IMR-90 (cell line): ENCODE results near the gene SYT5. TPM values are rescaled to one million over a fixed set of nuclear protein-coding genes. Genes with fewer than 3 reads are reported as not detected.

Experiments used
- ATAC-seq: fragments of 200-7000 bp; cut with Tn5 transposase; 2 replicates; pipeline ENCODE4 v1.9.1; 2020; ENCODE audit warnings: low read depth, mild to moderate bottlenecking, moderate library complexity
- BruUV-seq: library from RNA; stranded (reverse); fragments of 400-500 nt; replicated peaks from 2 replicates; lab custom pipeline; 2021; lab: Mats Ljungman, UMichigan
- CTCF ChIA-PET: fragments of 300-600 bp; formaldehyde crosslinking; extraction: SDS; loops from one replicate; lab custom pipeline; 2021; ENCODE audit warnings: antibody characterized with exemption; lab: Yijun Ruan, JAX
- POLR2A ChIA-PET: fragments of 300-600 bp; sonication (Branson Sonifier 250); formaldehyde crosslinking; loops from one replicate; lab custom pipeline; 2022; ENCODE audit warnings: antibody characterized with exemption; ENCODE audit not compliant: unreplicated experiment; lab: Charles Lee
- DNase-seq: peaks from one replicate; pipeline ENCODE4 v3.0.0; 2013
- H2AFZ ChIP-seq: replicated peaks from 2 replicates; pipeline ENCODE3; 2013; ENCODE audit warnings: low read length, mild to moderate bottlenecking; ENCODE audit not compliant: poor library complexity
- H2AK5ac ChIP-seq: 2 replicates; pipeline ENCODE4 v1.6.1; 2013; ENCODE audit warnings: low read depth, low read length, inconsistent platforms
- H2AK9ac ChIP-seq: replicated peaks from 2 replicates; pipeline ENCODE3; 2013; ENCODE audit warnings: mild to moderate bottlenecking, low read depth, low read length, moderate library complexity; ENCODE audit not compliant: poor library complexity
- H2BK120ac ChIP-seq: 2 replicates; pipeline ENCODE4 v1.6.1; 2013; ENCODE audit warnings: low read depth, low read length, inconsistent platforms
- H2BK15ac ChIP-seq: 3 replicates; pipeline ENCODE4 v1.6.1; 2013; ENCODE audit warnings: low read depth, low read length, inconsistent platforms
- H2BK20ac ChIP-seq: 2 replicates; pipeline ENCODE4 v1.6.1; 2013; ENCODE audit warnings: low read depth, mild to moderate bottlenecking, inconsistent platforms, low read length, moderate library complexity
- H2BK5ac ChIP-seq: 2 replicates; pipeline ENCODE4 v1.6.1; 2013; ENCODE audit warnings: mild to moderate bottlenecking, low read depth, low read length, inconsistent platforms; ENCODE audit not compliant: poor library complexity, severe bottlenecking
- H3K14ac ChIP-seq: replicated peaks from 2 replicates; pipeline ENCODE4 v1.6.1; 2013; ENCODE audit warnings: low read depth, low read length, inconsistent platforms
- H3K18ac ChIP-seq: 2 replicates; pipeline ENCODE4 v1.6.1; 2013; ENCODE audit warnings: low read depth, low read length, control low read depth
- H3K23ac ChIP-seq: 2 replicates; pipeline ENCODE4 v1.6.1; 2013; ENCODE audit warnings: low read depth, low read length, inconsistent platforms
- H3K27ac ChIP-seq: 2 replicates; pipeline ENCODE4 v1.5.1; 2013; ENCODE audit warnings: mild to moderate bottlenecking, control low read depth, low read length; ENCODE audit not compliant: insufficient read depth
- H3K27me3 ChIP-seq: 2 replicates; pipeline ENCODE4 v1.6.1; 2013; ENCODE audit warnings: low read length; ENCODE audit not compliant: control insufficient read depth, insufficient read depth
- H3K36me3 ChIP-seq: 2 replicates; pipeline ENCODE4 v1.6.1; 2013; ENCODE audit warnings: low read length, mixed read lengths; ENCODE audit not compliant: control insufficient read depth, insufficient read depth
- H3K4ac ChIP-seq: 2 replicates; pipeline ENCODE4 v1.6.1; 2013; ENCODE audit warnings: low read depth, low read length, inconsistent platforms
- H3K4me1 ChIP-seq: 2 replicates; pipeline ENCODE4 v1.6.1; 2013; ENCODE audit warnings: low read length, mixed read lengths; ENCODE audit not compliant: control insufficient read depth, insufficient read depth
- H3K4me2 ChIP-seq: 2 replicates; pipeline ENCODE4 v1.6.1; 2013; ENCODE audit warnings: low read depth, mild to moderate bottlenecking, control low read depth, low read length, moderate library complexity
- H3K4me3 ChIP-seq: 2 replicates; pipeline ENCODE4 v1.5.1; 2013; ENCODE audit warnings: low read depth, mild to moderate bottlenecking, control low read depth, low read length, moderate library complexity; ENCODE audit not compliant: insufficient read depth
- H3K56ac ChIP-seq: 2 replicates; pipeline ENCODE4 v1.6.1; 2013; ENCODE audit warnings: low read length, inconsistent platforms; ENCODE audit not compliant: insufficient read depth; ENCODE audit errors: extremely low read depth
- H3K79me1 ChIP-seq, 2 experiments: 2 replicates each; pipeline ENCODE4 v1.6.1; 2013; ENCODE audit warnings: low read length in 2 of 2, inconsistent platforms in 1 of 2, low read depth in 1 of 2
- H3K9ac ChIP-seq: 2 replicates; pipeline ENCODE4 v1.6.1; 2013; ENCODE audit warnings: low read depth, low read length, control low read depth
- H3K9me1 ChIP-seq: 2 replicates; pipeline ENCODE4 v1.6.1; 2013; ENCODE audit warnings: low read length, inconsistent platforms; ENCODE audit not compliant: insufficient read depth
- H3K9me3 ChIP-seq: 2 replicates; pipeline ENCODE4 v1.6.1; 2013; ENCODE audit warnings: low read length; ENCODE audit not compliant: control insufficient read depth, insufficient read depth
- H4K20me1 ChIP-seq: 2 replicates; pipeline ENCODE4 v1.6.1; 2013; ENCODE audit warnings: low read length, inconsistent platforms; ENCODE audit not compliant: insufficient read depth
- H4K5ac ChIP-seq: 2 replicates; pipeline ENCODE4 v1.6.1; 2013; ENCODE audit warnings: mild to moderate bottlenecking, low read depth, low read length, control low read depth
- H4K8ac ChIP-seq, 2 experiments: 2 replicates each; pipeline ENCODE4 v1.6.1; 2013; ENCODE audit warnings: low read depth in 2 of 2, low read length in 2 of 2, control low read depth in 1 of 2, inconsistent platforms in 1 of 2
- H4K91ac ChIP-seq: 2 replicates; pipeline ENCODE4 v1.6.1; 2013; ENCODE audit warnings: low read depth, low read length, inconsistent platforms; ENCODE audit not compliant: insufficient read depth
- BHLHE40 ChIP-seq: fragments of 150-350 bp; IDR thresholded peaks from 2 replicates; pipeline ENCODE4 v1.6.1; 2016; ENCODE audit warnings: mild to moderate bottlenecking, low read depth, low read length
- CEBPB ChIP-seq: IDR thresholded peaks from 2 replicates; pipeline ENCODE4 v1.6.1; 2012; ENCODE audit warnings: low read depth, low read length, improper control_type of control experiment
- CHD1 ChIP-seq: IDR thresholded peaks from 2 replicates; pipeline ENCODE4 v1.6.1; 2012; ENCODE audit warnings: low read depth, low read length, improper control_type of control experiment
- CTCF ChIP-seq: conservative IDR thresholded peaks from 2 replicates; pipeline ENCODE4 v1.5.1; 2012; ENCODE audit warnings: mild to moderate bottlenecking, low read depth, low read length, improper control_type of control experiment
- ELK1 ChIP-seq: fragments of 150-350 bp; IDR thresholded peaks from 2 replicates; pipeline ENCODE4 v1.6.1; 2016; ENCODE audit warnings: low read depth, mild to moderate bottlenecking, low read length, moderate library complexity, borderline replicate concordance
- FOS ChIP-seq: fragments of 150-350 bp; IDR thresholded peaks from 2 replicates; pipeline ENCODE4 v1.6.1; 2016; ENCODE audit warnings: low read depth, low read length
- MAFK ChIP-seq: IDR thresholded peaks from 2 replicates; pipeline ENCODE4 v1.6.1; 2012; ENCODE audit warnings: low read depth, low read length, improper control_type of control experiment
- MAZ ChIP-seq: IDR thresholded peaks from 2 replicates; pipeline ENCODE4 v1.6.1; 2012; ENCODE audit warnings: low read depth, mild to moderate bottlenecking, low read length, improper control_type of control experiment, moderate library complexity, borderline replicate concordance
- MXI1 ChIP-seq: IDR thresholded peaks from 2 replicates; pipeline ENCODE4 v1.6.1; 2012; ENCODE audit warnings: low read depth, mild to moderate bottlenecking, low read length, moderate library complexity, borderline replicate concordance
- NFE2L2 ChIP-seq: fragments of 150-350 bp; IDR thresholded peaks from 2 replicates; pipeline ENCODE4 v1.6.1; 2016; ENCODE audit warnings: low read depth, mild to moderate bottlenecking, low read length
- POLR2A ChIP-seq: IDR thresholded peaks from 2 replicates; pipeline ENCODE4 v1.6.1; 2012; ENCODE audit warnings: mild to moderate bottlenecking, low read depth, low read length
- RAD21 ChIP-seq: IDR thresholded peaks from 2 replicates; pipeline ENCODE4 v1.6.1; 2012; ENCODE audit warnings: low read length, improper control_type of control experiment
- RCOR1 ChIP-seq: IDR thresholded peaks from 2 replicates; pipeline ENCODE4 v1.6.1; 2012; ENCODE audit warnings: mild to moderate bottlenecking, low read length, improper control_type of control experiment; ENCODE audit not compliant: insufficient replicate concordance
- RFX5 ChIP-seq: IDR thresholded peaks from 2 replicates; pipeline ENCODE4 v1.8.0; 2012; ENCODE audit warnings: low read depth, mild to moderate bottlenecking, low read length, moderate library complexity
- SMC3 ChIP-seq: fragments of 150-350 bp; IDR thresholded peaks from 2 replicates; pipeline ENCODE4 v1.6.1; 2016; ENCODE audit warnings: low read depth, mild to moderate bottlenecking, antibody characterized with exemption, low read length, moderate library complexity
- USF2 ChIP-seq: fragments of 150-350 bp; IDR thresholded peaks from 2 replicates; pipeline ENCODE4 v1.6.1; 2017; ENCODE audit warnings: mild to moderate bottlenecking, antibody characterized with exemption, low read length, low read depth
- WGBS, 2 experiments: methylation state at CpG; one replicate each; pipeline versions ENCODE4 v1.1.5 to v1.1.7; 2013; ENCODE audit warnings: missing lambda C conversion rate in 2 of 2; ENCODE audit not compliant: insufficient read length in 1 of 2; ENCODE audit errors: extremely low coverage in 2 of 2; 5-methylcytosine and 5-hydroxymethylcytosine counted together
- dilution Hi-C: fragments of 300-500 bp; cut with HindIII; formaldehyde crosslinking; loops from one replicate; pipeline ENCODE4 v1.14.3; 2018; ENCODE audit warnings: low sequenced_read_pairs; ENCODE audit not compliant: unreplicated experiment
- in situ Hi-C: fragments of 300-500 bp; cut with MboI; formaldehyde crosslinking; loops from 3 replicates; pipeline ENCODE4 v1.14.3; 2019; ENCODE audit warnings: low sequenced_read_pairs, inconsistent platforms, mixed read lengths
- intact Hi-C: fragments of 100-400 bp; cut with micrococcal nuclease; formaldehyde crosslinking; loops from 2 replicates; pipeline ENCODE4 v1.10.0; 2022
- polyA plus RNA-seq, 3 experiments: library from polyadenylated mRNA; depleted of rRNA; stranded (reverse); fragments of >200 nt; gene quantifications; 2 replicates each; pipeline ENCODE4 v1.2.3, GENCODE V29; 2012; ENCODE audit warnings: low replicate concordance in 1 of 3
- total RNA-seq: library from RNA; depleted of rRNA; stranded (reverse); fragments of >200 nt; gene quantifications from 2 replicates; pipeline ENCODE4 v1.2.3, GENCODE V29; 2012

Gene SYT5
- total and polyA plus RNA-seq, 2 of the 4 experiments (the other 2 are of a cell fraction): under 0.01 to 0.15 TPM

- no peak overlapping the region for H2BK20ac ChIP-seq
- no peak overlapping the region for H3K27ac ChIP-seq
- H3K9ac ChIP-seq: no peak overlapping the region
- DNase-seq (no peak), ATAC-seq (no peak)
- H2BK120ac ChIP-seq: no peak overlapping the region
- TF ChIP-seq SMC3: no peak
- TF ChIP-seq MXI1: no peak
- no peak for TF ChIP-seq NFE2L2
- TF ChIP-seq RAD21: no peak
- no peak for TF ChIP-seq BHLHE40
- no peak for TF ChIP-seq FOS
- TF ChIP-seq CTCF: no peak
- no peak for TF ChIP-seq POLR2A
- no peak for TF ChIP-seq CEBPB
- no peak for TF ChIP-seq CHD1
- no peak for TF ChIP-seq MAFK
- TF ChIP-seq USF2: no peak
- no peak for TF ChIP-seq RFX5
- no peak for TF ChIP-seq ELK1
- no peak for TF ChIP-seq MAZ
- no peak for TF ChIP-seq RCOR1
- no peak overlapping the region for H3K4ac ChIP-seq
- H4K8ac ChIP-seq: no peak overlapping the region
- no peak overlapping the region for H2BK5ac ChIP-seq
- no peak overlapping the region for H3K23ac ChIP-seq
- CTCF ChIA-PET: no interaction called here
- H3K79me1 ChIP-seq: no peaks in the 10 kb centered on the region
- peaks cover 2% of the 10 kb centered on the region; the same call in 1 of the 2 replicates for H3K4me1 ChIP-seq
- no peak overlapping the region for H4K91ac ChIP-seq
- H2AK9ac ChIP-seq: no peak overlapping the region
- H3K14ac ChIP-seq: no peak overlapping the region
- no peak overlapping the region for H2AFZ ChIP-seq
- H3K4me3 ChIP-seq: no peak overlapping the region
- no peaks in the 10 kb centered on the region for H3K9me3 ChIP-seq
- no peaks in the 10 kb centered on the region for H3K9me1 ChIP-seq
- dilution Hi-C loops: no loop called here
- no peak overlapping the region for H3K18ac ChIP-seq
- no peak overlapping the region for H3K4me2 ChIP-seq
- no peak overlapping the region for H3K56ac ChIP-seq
- H3K36me3 ChIP-seq: no peaks in the 10 kb centered on the region
- in situ Hi-C loops: no loop called here
- no peak overlapping the region for H2AK5ac ChIP-seq
- intact Hi-C loops: no loop called here
- H2BK15ac ChIP-seq: no peak overlapping the region
- BruUV-seq: no TSS peak
- H4K20me1 ChIP-seq: no peaks in the 10 kb centered on the region
- H4K5ac ChIP-seq: no peak overlapping the region
- WGBS, 2 experiments: 58% methylated on average over 2 of the region's 4 CpGs; no CpG with 5 or more reads in 1 of the 2 experiments
- peaks cover 42% of the 10 kb centered on the region for H3K27me3 ChIP-seq
- POLR2A ChIA-PET: no interaction called here
Observed at GRCh38 chr19:55158423-55158822, 21.7 kb downstream of the SYT5 start.
